Activated CD8-positive, alpha-beta memory T cell treated with anti-CD3 and anti-CD28 coated beads, Interleukin-2, amount 50 U/mL, for 48 hours (primary cell): ENCODE measurements around the gene PPP1R13B.

ENCODE experiments used
- DNase-seq: peaks from one replicate; pipeline ENCODE4 v3.0.0-alpha.2; 2020

Gene PPP1R13B

GRCh38 chr14:103740991-103741689 is 106.2 kb downstream of the PPP1R13B start:
- peak; percentile 39 for DNase-seq

- no peak for DNase-seq
These were observed 107.4 kb downstream of the PPP1R13B start for GRCh38 chr14:103739793-103740501.

DNA sequence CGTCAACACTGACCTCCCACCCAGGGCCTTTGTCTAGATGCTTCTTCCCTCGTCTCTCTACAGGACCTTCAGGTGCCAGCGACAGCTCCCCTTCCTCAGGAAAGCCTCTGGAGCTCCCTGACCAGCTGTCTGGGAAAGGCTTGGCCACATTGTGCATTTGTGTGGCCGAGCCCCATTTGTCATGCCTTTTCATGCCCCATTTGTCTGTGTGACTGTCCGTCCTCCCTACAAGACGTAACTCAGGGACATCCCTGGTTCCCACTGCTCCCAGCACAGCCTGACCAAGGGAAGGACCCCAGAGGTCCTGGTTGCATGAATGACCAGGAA is 107.9 kb downstream of the PPP1R13B start:
- no peak for DNase-seq

- no peak for DNase-seq
These were observed 108.5 kb downstream of the PPP1R13B start for GRCh38 chr14:103738701-103739451.

GRCh38 chr14:103738166-103738565 is 109.2 kb downstream of the PPP1R13B start:
- no peak for DNase-seq

DNA sequence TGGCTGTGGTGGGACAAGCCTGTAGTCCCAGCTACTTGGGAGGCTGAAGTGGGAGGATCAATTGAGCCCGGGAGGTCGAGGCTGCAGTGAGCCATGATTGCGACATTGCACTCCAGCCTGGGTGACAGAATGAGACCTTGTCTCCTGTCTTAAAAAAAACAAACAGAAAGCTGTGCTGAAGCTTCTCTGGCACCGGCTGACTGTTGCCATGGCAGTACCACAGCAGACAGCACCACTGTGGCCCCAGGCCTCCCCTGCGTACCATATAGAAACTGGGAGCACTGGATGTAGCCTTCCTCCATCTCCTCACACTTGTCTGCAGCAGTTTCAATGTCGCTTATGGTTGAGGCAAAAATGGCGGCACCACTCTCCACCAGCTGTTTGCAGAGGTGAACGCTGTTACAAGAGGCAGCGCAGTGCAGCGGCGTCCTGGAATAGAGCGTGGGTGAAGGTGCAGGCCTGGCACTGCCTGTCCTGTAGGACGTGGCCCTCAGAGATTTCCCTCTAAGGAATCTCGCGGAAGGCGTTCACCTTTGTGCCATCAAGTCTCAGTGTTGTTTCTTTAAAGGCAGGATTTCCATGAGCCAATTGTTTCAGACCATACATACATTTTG is 109.8 kb downstream of the PPP1R13B start:
- DNase-seq, result no peak

GRCh38 chr14:103736546-103737431 is 110.6 kb downstream of the PPP1R13B start:
- DNase-seq, result no peak

GRCh38 chr14:103735815-103736545 is 111.4 kb downstream of the PPP1R13B start:
- no peak for DNase-seq

DNA sequence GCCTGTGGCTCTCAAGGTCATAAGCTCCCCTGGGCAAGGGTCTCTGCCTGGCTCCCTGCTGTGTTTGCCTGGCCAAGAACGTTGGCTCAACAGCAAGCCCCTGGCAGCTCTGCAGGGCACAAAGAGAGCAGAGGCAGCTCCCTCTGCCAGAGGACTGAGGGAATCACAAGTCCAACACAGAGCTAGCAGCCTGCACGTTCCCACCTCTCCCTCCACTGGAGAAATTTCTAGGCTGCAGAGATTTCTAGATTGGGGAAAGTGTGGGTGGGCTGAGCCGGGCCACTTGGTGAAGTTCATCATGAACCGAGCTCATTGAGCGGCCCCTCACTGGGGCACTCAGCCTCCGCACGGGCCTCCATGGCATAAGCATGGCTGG is 111.9 kb downstream of the PPP1R13B start:
- no peak for DNase-seq

DNA sequence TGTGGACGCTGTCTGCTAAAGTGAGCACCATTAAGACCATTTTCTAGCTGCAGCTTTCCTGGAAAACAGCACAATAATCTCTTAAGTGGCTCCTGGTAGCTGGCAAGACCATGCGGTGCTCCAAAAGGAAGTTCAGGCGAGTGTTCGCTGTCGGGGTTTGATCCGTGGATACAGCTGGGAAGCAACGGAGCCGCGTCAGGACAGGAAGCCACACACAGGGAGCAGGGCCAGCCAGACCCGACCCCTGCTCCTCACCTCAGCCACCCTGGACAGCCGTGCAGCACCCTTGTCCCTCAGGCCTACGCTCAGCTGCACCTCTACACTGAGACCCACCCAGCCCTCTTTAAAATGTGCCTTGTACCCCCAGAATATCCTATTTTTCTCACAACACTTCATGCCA is 112.4 kb downstream of the PPP1R13B start:
- DNase-seq, result no peak

DNA sequence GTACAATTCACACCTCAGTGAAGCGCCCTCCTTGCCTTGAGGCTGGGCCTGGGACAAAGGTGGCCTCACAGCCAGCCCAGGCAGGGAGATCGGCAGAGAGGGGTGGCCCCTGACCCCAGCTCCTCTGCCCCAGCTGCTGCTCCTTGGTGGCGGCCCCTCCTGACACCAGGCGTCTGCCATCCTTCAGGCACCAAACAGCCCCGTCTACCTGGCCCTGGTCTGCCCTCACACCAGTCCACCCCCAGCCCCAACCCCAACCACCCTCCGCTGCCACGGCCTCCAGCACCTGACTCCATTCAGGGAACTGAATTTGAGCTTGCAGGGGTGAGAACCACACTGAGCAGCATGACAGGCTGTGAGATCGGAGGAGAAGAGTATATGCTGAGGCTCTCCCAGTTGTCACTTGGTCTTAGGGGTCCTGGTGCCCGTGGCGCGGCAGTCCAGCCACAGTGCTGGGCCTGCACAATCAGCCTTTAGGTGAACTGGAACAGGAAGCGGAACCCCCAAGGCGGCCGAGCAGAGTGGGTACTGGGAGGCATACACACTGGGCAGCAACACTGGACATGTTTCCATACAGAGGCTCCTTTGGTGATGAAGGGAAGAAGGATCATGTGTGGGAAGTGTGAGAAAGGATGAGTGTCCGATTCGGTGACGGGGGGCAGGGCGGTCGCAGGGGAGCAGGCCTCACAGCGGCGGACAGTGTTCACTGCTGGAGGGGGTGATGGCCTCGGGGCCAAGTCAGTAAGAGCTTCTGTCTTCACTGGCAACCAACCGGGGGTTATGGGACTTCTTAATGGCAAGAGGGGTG is 113.1 kb downstream of the PPP1R13B start:
- no peak for DNase-seq

DNA sequence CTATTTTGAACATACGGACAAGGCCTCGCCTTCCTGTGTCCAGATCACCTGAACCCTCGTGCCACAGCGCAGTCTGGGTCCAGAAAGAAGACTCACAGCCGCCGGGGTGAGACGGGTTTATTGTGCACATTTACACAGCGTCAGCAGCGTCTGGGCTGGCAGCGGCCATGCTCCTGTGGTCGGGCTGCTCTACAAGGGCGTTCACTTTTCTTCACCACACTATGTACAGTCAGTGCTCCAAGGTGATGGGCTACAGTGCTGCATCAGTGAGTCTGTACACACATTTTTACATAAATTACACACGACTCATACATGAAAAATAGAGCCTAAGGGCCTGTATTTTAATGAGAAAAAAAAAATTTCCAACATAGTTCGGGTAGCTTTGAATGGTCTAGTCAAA is 113.7 kb downstream of the PPP1R13B start:
- no peak for DNase-seq

- DNase-seq, result no peak
These were observed 114.3 kb downstream of the PPP1R13B start for GRCh38 chr14:103732868-103733620.

DNA sequence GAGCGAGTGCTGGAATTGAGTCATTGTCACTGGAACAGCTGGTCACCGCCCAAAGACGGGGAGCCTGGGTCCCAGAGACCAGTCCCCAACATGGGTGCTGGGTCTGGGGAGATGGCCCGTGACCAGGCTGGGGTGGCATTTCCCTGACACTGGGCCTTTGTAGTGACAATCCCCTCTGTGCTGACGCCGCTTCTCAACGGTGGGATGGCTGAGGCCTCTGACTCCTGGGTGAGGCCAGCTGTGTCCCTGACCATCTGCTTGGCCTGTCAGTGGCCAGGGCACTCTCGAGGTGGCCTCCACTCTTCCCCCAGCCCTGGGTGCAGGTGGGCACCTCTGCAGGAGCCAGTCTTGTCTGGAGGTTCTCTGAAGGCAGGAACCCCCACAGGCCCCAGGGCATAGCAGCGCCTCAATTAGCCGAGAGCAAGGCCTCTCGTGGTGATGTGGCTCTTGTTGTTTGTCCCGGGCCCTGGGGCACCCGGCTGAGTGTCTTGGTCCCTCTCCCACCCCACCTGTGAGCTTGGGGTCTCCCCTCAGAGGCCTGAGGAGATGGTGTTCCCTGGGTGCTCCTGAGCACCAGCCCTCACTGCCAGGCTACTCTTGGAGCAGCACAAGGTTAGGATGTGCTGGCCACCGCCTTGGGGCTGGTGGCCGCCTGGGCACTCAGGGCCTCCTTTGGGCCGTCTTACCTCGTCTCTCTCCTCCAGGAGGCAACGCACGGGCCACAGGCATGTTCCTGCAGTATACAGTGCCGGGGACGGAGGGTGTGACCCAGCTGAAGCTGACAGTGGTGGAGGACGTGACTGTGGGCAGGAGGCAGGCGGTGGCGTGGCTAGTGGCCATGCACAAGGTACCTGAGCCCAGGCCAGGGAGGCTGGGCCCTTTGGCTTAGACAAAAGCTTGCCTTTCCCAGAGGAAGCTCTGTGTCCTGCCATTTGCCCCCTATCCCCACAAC is 115.2 kb downstream of the PPP1R13B start:
- DNase-seq, result no peak

DNA sequence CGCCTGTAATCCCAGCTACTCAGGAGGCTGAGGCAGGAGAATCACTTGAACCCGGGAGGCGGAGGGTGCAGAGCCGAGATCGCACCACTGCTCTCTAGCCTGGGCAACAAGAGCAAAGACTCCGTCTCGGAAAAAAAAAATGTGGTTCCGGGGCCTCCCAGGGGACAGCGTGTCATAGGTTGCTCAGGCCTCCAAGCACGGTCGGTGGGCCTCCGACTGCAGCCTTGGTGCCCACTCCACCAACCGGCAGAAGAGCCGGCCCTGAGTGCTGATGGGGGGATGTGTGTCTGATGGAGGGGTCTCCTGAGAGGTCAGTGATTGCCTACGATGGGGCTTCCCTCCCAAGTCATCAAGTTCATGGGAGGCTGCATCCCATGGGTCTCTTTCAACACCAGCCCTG is 115.9 kb downstream of the PPP1R13B start:
- no peak for DNase-seq

DNA sequence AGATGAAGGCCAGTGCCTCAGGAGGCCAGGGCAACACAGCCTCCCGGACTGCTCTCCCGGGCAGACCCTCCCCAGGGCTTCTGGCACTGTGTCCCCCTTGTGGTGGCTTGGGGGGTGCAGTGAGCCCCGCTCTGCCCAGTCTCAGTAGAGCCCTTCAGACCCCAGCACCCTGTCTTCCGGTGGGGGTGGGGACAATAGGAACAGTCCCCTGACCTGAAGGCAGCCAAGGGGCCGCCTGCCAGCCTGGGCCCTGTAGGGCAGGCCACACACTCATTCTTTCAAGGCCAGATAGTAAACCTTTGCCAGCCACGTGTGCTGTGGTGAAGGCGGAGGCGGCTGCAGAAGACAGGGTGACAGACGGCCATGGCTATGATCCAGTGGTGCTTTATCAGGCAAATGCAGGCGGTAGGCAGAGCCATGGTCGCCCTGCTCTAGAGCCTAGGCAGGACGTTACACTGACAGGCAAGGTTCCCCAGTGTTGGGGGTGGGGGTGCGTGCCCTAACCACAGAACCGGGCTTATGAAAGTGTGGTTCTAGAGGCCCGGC is 116.8 kb downstream of the PPP1R13B start:
- no peak for DNase-seq

GRCh38 chr14:103729496-103730448 is 117.6 kb downstream of the PPP1R13B start:
- no peak for DNase-seq
